Panc1 (cell line): ENCODE results near the gene AK2. TPM values are rescaled to one million over a fixed set of nuclear protein-coding genes. Genes with fewer than 3 reads are reported as not detected.

Source experiments
- ATAC-seq: fragments of 200-7000 bp; cut with Tn5 transposase; 2 replicates; pipeline ENCODE4 v1.9.1; 2020; ENCODE audit warnings: mild to moderate bottlenecking, moderate library complexity
- BruUV-seq: library from RNA; stranded (reverse); fragments of 400-500 nt; replicated peaks from 2 replicates; lab custom pipeline; 2021; lab: Mats Ljungman, UMichigan
- CTCF ChIA-PET: fragments of 300-600 bp; sonication (Branson Sonifier 250); formaldehyde crosslinking; loops from one replicate; lab custom pipeline; 2022; ENCODE audit warnings: antibody characterized with exemption; lab: Charles Lee
- POLR2A ChIA-PET: fragments of 300-600 bp; sonication (Branson Sonifier 250); formaldehyde crosslinking; loops from one replicate; lab custom pipeline; 2022; ENCODE audit warnings: antibody characterized with exemption; lab: Charles Lee
- DNase-seq: peaks from one replicate; pipeline ENCODE4 v3.0.0-alpha.2; 2010; ENCODE audit warnings: low read depth, low spot score
- H3K27ac ChIP-seq: 2 replicates; pipeline ENCODE4 v1.5.1; 2011; ENCODE audit warnings: mild to moderate bottlenecking, low read length, inconsistent platforms
- H3K27me3 ChIP-seq: fragments of 200-500 bp; sonication (Bioruptor generic); 2 replicates; pipeline ENCODE4 v1.6.0; 2014; ENCODE audit warnings: low read length, inconsistent platforms; ENCODE audit not compliant: control insufficient read depth, insufficient read depth
- H3K36me3 ChIP-seq: fragments of 200-500 bp; sonication (Bioruptor generic); 2 replicates; pipeline ENCODE4 v1.5.1; 2014; ENCODE audit warnings: inconsistent platforms, mild to moderate bottlenecking, low read length, moderate library complexity; ENCODE audit not compliant: control insufficient read depth, insufficient read depth
- H3K4me1 ChIP-seq: 2 replicates; pipeline ENCODE4 v1.5.1; 2011; ENCODE audit warnings: inconsistent platforms, mild to moderate bottlenecking, low read length, moderate library complexity; ENCODE audit not compliant: control insufficient read depth, insufficient read depth
- H3K4me3 ChIP-seq, 2 experiments: 2 replicates each; pipeline ENCODE4 v1.5.1; 2011 to 2012; ENCODE audit warnings: low read depth in 2 of 2, low read length in 2 of 2, mild to moderate bottlenecking in 2 of 2, inconsistent platforms in 1 of 2, moderate library complexity in 1 of 2
- H3K9me3 ChIP-seq: fragments of 200-500 bp; sonication (Bioruptor generic); 2 replicates; pipeline ENCODE4 v1.5.1; 2014; ENCODE audit warnings: low read depth, mild to moderate bottlenecking, inconsistent platforms, low read length, moderate library complexity; ENCODE audit not compliant: control insufficient read depth, insufficient read depth
- POLR2AphosphoS5 ChIP-seq: IDR thresholded peaks from 2 replicates; pipeline ENCODE4 v1.6.1; 2012; ENCODE audit warnings: mild to moderate bottlenecking, low read depth, low read length, moderate library complexity
- SIN3A ChIP-seq: IDR thresholded peaks from 2 replicates; pipeline ENCODE4 v1.6.1; 2012; ENCODE audit warnings: low read depth, mild to moderate bottlenecking, low read length, moderate library complexity, borderline replicate concordance; ENCODE audit not compliant: insufficient read depth
- TCF7L2 ChIP-seq: IDR thresholded peaks from 2 replicates; pipeline ENCODE4 v1.6.1; 2011; ENCODE audit warnings: mild to moderate bottlenecking, low read depth, low read length, inconsistent platforms
- in situ Hi-C: cut with HindIII; loops from 2 replicates; pipeline ENCODE4 v1.10.0; 2016; ENCODE audit warnings: low sequenced_read_pairs, low pct_unique_long_range_greater_than_20kb
- intact Hi-C: fragments of 100-400 bp; cut with micrococcal nuclease; formaldehyde crosslinking; loops from one replicate; pipeline ENCODE4 v1.10.0; 2022; ENCODE audit not compliant: unreplicated experiment
- total RNA-seq: library from RNA; stranded (reverse); gene quantifications from one replicate; pipeline ENCODE4 v1.2.1, GENCODE V29; 2021; ENCODE audit not compliant: unreplicated experiment
- TF ChIP-seq, protein P1 (sequence below): fragments of 450-650 bp; IDR thresholded peaks from 2 replicates; pipeline ENCODE4 v1.5.1; 2017; ENCODE audit warnings: mild to moderate bottlenecking
- TF ChIP-seq, protein P2 (sequence below), 2 experiments: IDR thresholded peaks; 2 replicates each; pipeline ENCODE4 v1.6.1; 2011 to 2012; ENCODE audit warnings: low read depth in 2 of 2, control low read depth in 1 of 2, low read length in 1 of 2, mild to moderate bottlenecking in 1 of 2, moderate library complexity in 1 of 2; ENCODE audit not compliant: insufficient read depth in 1 of 2

The AK2 gene
- total RNA-seq, 1 experiment from 2014 or later = 213 TPM

DNA sequence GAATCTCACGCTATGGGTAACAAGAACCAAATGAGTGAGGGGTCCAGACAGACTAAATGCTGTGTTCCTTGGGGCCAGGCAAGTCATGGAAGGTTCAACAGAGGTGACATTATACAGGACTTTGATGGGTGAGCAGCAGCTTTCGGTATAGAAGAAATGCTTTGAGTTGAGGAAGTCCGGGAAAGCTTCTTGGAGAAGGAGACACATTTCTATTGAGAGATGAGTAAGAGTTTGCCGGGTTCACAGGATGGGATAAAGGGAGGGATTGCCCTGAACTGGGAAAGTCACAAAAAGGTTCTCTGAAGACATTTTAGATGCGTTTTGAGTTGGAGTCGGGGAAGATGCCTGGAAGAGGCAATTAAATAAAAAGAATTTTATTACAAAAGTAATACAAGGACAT, 43.7 kb upstream of the AK2 start:
- TSS peak; percentile 95 for BruUV-seq
- no peak for ATAC-seq
- no peak for DNase-seq
- intact Hi-C loops (loop anchor here (10.0 kb wide), 1 partner anchor 206 kb away; the partner anchor contains the start of gene FNDC5), in situ Hi-C loops (no loop called here)
- Histone ChIP-seq H3K36me3 (no peaks in the 10 kb centered on the region; the same call in 1 of the 2 replicates), H3K27ac (peak overlapping the region; percentile 76), H3K9me3 (no peaks in the 10 kb centered on the region), H3K4me1 (peaks cover 5% of the 10 kb centered on the region; the same call in 1 of the 2 replicates), H3K4me3 (peak overlapping the region; percentile 67 to 91), H3K27me3 (no peaks in the 10 kb centered on the region; the same call in 1 of the 2 replicates)
- TF ChIP-seq SIN3A (no peak), TCF7L2 (no peak), POLR2AphosphoS5 (no peak)
- TF ChIP-seq, protein P1, sequence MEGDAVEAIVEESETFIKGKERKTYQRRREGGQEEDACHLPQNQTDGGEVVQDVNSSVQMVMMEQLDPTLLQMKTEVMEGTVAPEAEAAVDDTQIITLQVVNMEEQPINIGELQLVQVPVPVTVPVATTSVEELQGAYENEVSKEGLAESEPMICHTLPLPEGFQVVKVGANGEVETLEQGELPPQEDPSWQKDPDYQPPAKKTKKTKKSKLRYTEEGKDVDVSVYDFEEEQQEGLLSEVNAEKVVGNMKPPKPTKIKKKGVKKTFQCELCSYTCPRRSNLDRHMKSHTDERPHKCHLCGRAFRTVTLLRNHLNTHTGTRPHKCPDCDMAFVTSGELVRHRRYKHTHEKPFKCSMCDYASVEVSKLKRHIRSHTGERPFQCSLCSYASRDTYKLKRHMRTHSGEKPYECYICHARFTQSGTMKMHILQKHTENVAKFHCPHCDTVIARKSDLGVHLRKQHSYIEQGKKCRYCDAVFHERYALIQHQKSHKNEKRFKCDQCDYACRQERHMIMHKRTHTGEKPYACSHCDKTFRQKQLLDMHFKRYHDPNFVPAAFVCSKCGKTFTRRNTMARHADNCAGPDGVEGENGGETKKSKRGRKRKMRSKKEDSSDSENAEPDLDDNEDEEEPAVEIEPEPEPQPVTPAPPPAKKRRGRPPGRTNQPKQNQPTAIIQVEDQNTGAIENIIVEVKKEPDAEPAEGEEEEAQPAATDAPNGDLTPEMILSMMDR = no peak
- TF ChIP-seq, protein P2, sequence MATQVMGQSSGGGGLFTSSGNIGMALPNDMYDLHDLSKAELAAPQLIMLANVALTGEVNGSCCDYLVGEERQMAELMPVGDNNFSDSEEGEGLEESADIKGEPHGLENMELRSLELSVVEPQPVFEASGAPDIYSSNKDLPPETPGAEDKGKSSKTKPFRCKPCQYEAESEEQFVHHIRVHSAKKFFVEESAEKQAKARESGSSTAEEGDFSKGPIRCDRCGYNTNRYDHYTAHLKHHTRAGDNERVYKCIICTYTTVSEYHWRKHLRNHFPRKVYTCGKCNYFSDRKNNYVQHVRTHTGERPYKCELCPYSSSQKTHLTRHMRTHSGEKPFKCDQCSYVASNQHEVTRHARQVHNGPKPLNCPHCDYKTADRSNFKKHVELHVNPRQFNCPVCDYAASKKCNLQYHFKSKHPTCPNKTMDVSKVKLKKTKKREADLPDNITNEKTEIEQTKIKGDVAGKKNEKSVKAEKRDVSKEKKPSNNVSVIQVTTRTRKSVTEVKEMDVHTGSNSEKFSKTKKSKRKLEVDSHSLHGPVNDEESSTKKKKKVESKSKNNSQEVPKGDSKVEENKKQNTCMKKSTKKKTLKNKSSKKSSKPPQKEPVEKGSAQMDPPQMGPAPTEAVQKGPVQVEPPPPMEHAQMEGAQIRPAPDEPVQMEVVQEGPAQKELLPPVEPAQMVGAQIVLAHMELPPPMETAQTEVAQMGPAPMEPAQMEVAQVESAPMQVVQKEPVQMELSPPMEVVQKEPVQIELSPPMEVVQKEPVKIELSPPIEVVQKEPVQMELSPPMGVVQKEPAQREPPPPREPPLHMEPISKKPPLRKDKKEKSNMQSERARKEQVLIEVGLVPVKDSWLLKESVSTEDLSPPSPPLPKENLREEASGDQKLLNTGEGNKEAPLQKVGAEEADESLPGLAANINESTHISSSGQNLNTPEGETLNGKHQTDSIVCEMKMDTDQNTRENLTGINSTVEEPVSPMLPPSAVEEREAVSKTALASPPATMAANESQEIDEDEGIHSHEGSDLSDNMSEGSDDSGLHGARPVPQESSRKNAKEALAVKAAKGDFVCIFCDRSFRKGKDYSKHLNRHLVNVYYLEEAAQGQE (IDR thresholded peaks at IDR 0.05; ENCODE audit: insufficient read depth in 1 of 2, low read depth in 2 of 2, low read length in 1 of 2) = no peak
- POLR2A ChIA-PET = no interaction called here
- CTCF ChIA-PET = no interaction called here

DNA sequence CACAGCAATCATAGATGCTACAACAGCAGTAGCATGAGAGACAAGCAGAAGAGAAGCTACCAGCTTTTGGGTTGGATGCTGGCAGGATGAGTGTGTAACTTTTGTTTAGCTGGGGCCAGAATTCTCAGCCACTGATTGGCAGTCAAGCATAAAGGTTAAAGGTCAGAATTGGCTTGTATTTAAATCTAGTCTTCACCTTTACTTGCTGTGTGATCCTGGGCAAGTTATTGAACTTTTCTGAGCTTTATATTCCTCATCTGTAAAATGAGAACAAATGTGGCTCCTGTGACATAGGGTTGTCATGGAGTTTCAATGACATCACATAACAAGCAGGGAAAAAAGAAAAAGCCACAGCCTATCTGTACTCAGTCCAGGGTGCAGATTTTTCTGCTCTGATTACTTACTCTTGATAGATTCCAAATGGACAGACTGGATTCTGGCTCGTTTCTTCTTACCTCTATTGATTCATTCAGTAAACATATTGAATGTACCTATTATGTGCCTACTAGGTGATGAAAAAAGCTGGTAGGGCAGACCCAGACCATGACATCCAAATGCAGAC, 41.4 kb upstream of the AK2 start:
- ATAC-seq = no peak
- BruUV-seq = no TSS peak
- in situ Hi-C loops (no loop called here), intact Hi-C loops (no loop called here)
- H3K4me3 ChIP-seq = no peak overlapping the region
- H3K27ac ChIP-seq = no peak overlapping the region
- H3K36me3 ChIP-seq = no peaks in the 10 kb centered on the region; the same call in 1 of the 2 replicates
- no peaks in the 10 kb centered on the region for H3K9me3 ChIP-seq
- TF ChIP-seq SIN3A (no peak), TCF7L2 (no peak), POLR2AphosphoS5 (no peak)
- TF ChIP-seq, protein P2 (IDR thresholded peaks at IDR 0.05; ENCODE audit: insufficient read depth in 1 of 2, low read depth in 2 of 2, low read length in 1 of 2) = no peak
- TF ChIP-seq, protein P1 = no peak
- ChIA-PET CTCF (no interaction called here), POLR2A (no interaction called here)
- peaks cover 5% of the 10 kb centered on the region; the same call in 1 of the 2 replicates for H3K4me1 ChIP-seq
- no peak for DNase-seq
- no peaks in the 10 kb centered on the region for H3K27me3 ChIP-seq
